ENCODE data around the gene SMPD3.

The SMPD3 gene

GRCh38 chr16:68351991-68352431, 96.3 kb downstream of the SMPD3 start:
- H3K4me3 ChIP-seq (ENCODE audit: low read length), result no peak overlapping the region
- no peak for DNase-seq (ENCODE audit: low read depth, low spot score)

GRCh38 chr16:68351463-68351862, 96.8 kb downstream of the SMPD3 start:
- H3K4me3 ChIP-seq (ENCODE audit: low read length), result no peak overlapping the region
- DNase-seq (ENCODE audit: low read depth, low spot score), result no peak

- no peak for DNase-seq (ENCODE audit: low read depth, low spot score)
- H3K4me3 ChIP-seq (ENCODE audit: low read length), result no peak overlapping the region
Observed at GRCh38 chr16:68350813-68351350, 97.4 kb downstream of the SMPD3 start.

GRCh38 chr16:68349838-68350410, 98.4 kb downstream of the SMPD3 start:
- DNase-seq (ENCODE audit: low read depth, low spot score), result no peak

GRCh38 chr16:68348639-68349445, 99.5 kb downstream of the SMPD3 start:
- DNase-seq (ENCODE audit: low read depth, low spot score), result no peak

More at GRCh38 chr16:68349838-68350410, 98.4 kb downstream of the SMPD3 start:
- H3K4me3 ChIP-seq (ENCODE audit: low read length), result no peak overlapping the region

GRCh38 chr16:68347605-68348004, 100.7 kb downstream of the SMPD3 start:
- no peak overlapping the region for H3K4me3 ChIP-seq (ENCODE audit: low read length)
- no peak for DNase-seq (ENCODE audit: low read depth, low spot score)

More at GRCh38 chr16:68348639-68349445, 99.5 kb downstream of the SMPD3 start:
- H3K4me3 ChIP-seq (ENCODE audit: low read length), result no peak overlapping the region

- DNase-seq (ENCODE audit: low read depth, low spot score), result no peak
- no peak overlapping the region for H3K4me3 ChIP-seq (ENCODE audit: low read length)
Observed at GRCh38 chr16:68346892-68347480, 101.3 kb downstream of the SMPD3 start.

- DNase-seq (ENCODE audit: low read depth, low spot score), result no peak
- H3K4me3 ChIP-seq (ENCODE audit: low read length), result no peak overlapping the region
Observed at GRCh38 chr16:68345958-68346635, 102.2 kb downstream of the SMPD3 start.

- no peak overlapping the region for H3K4me3 ChIP-seq (ENCODE audit: low read length)
Observed at GRCh38 chr16:68345351-68345810, 102.9 kb downstream of the SMPD3 start.

GRCh38 chr16:68344252-68344651, 104.1 kb downstream of the SMPD3 start:
- DNase-seq (ENCODE audit: low read depth, low spot score), result no peak
- H3K4me3 ChIP-seq (ENCODE audit: low read length), result no peak overlapping the region

More at GRCh38 chr16:68345351-68345810, 102.9 kb downstream of the SMPD3 start:
- peak; percentile 75 for DNase-seq (ENCODE audit: low read depth, low spot score)

- H3K4me3 ChIP-seq (ENCODE audit: low read length), result no peak overlapping the region
- DNase-seq (ENCODE audit: low read depth, low spot score), result no peak
Observed at GRCh38 chr16:68343137-68343536, 105.2 kb downstream of the SMPD3 start.

GRCh38 chr16:68342620-68343019, 105.7 kb downstream of the SMPD3 start:
- no peak overlapping the region for H3K4me3 ChIP-seq (ENCODE audit: low read length)
- no peak for DNase-seq (ENCODE audit: low read depth, low spot score)

GRCh38 chr16:68339214-68339613, 109.1 kb downstream of the SMPD3 start:
- no peak for DNase-seq (ENCODE audit: low read depth, low spot score)
- H3K4me3 ChIP-seq (ENCODE audit: low read length), result no peak overlapping the region

- no peak overlapping the region for H3K4me3 ChIP-seq (ENCODE audit: low read length)
- no peak for DNase-seq (ENCODE audit: low read depth, low spot score)
Observed at GRCh38 chr16:68338326-68339119, 109.8 kb downstream of the SMPD3 start.

- no peak for DNase-seq (ENCODE audit: low read depth, low spot score)
- H3K4me3 ChIP-seq (ENCODE audit: low read length), result no peak overlapping the region
Observed at GRCh38 chr16:68335175-68335574, 113.1 kb downstream of the SMPD3 start.

- H3K4me3 ChIP-seq (ENCODE audit: low read length), result peak overlapping the region; percentile 1
Observed at GRCh38 chr16:68332411-68333121, 115.7 kb downstream of the SMPD3 start.

GRCh38 chr16:68331879-68332410, 116.4 kb downstream of the SMPD3 start:
- DNase-seq (ENCODE audit: low read depth, low spot score), result no peak
- H3K4me3 ChIP-seq (ENCODE audit: low read length), result peak overlapping the region; percentile 1

More at GRCh38 chr16:68332411-68333121, 115.7 kb downstream of the SMPD3 start:
- DNase-seq (ENCODE audit: low read depth, low spot score), result peak; percentile 94
